ENCODE data around the gene SMYD3.

DNA sequence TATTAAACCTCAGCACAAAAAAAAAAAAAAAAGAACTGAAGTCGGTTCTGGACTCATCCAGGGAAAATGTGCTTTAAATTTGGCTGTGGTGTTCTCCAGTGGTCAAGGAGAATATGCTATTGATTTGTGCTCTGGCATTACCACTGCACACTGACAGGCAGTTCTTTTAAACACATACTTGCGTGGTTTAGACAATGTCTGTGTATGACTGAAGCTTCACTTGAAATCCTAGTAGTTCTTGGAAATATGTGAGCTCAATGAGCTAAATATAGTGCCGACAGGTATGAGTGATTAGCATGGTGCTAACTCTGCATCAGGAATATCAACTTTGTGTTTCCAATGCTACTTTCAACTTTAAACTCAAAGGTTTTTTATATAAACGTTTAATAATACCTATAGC is 415.6 kb downstream of the SMYD3 start:
- TF ChIP-seq, protein P1, sequence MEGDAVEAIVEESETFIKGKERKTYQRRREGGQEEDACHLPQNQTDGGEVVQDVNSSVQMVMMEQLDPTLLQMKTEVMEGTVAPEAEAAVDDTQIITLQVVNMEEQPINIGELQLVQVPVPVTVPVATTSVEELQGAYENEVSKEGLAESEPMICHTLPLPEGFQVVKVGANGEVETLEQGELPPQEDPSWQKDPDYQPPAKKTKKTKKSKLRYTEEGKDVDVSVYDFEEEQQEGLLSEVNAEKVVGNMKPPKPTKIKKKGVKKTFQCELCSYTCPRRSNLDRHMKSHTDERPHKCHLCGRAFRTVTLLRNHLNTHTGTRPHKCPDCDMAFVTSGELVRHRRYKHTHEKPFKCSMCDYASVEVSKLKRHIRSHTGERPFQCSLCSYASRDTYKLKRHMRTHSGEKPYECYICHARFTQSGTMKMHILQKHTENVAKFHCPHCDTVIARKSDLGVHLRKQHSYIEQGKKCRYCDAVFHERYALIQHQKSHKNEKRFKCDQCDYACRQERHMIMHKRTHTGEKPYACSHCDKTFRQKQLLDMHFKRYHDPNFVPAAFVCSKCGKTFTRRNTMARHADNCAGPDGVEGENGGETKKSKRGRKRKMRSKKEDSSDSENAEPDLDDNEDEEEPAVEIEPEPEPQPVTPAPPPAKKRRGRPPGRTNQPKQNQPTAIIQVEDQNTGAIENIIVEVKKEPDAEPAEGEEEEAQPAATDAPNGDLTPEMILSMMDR (IDR thresholded peaks at IDR 0.05; ENCODE audit: borderline replicate concordance, extremely low read depth, low read length, poor library complexity, severe bottlenecking), result no peak
- no peak for TF ChIP-seq EZH2 (IDR thresholded peaks at IDR 0.05; ENCODE audit: borderline replicate concordance, low read depth, low read length, severe bottlenecking)

Data from DND-41 (cell line).